Mammary epithelial cell (primary cell): ENCODE data around the gene TBC1D1.

Source experiments
- CTCF ChIP-seq, 2 donors: IDR thresholded peaks in 1 of 2; conservative IDR thresholded peaks in 1 of 2; 2 replicates each; pipeline ENCODE4 v1.5.1; 2011 to 2012; ENCODE audit warnings: inconsistent platforms in 2 of 2, low read length in 2 of 2, mild to moderate bottlenecking in 2 of 2, control low read depth in 1 of 2, low read depth in 1 of 2; ENCODE audit not compliant: insufficient read depth in 1 of 2; ENCODE audit errors: extremely low read depth in 1 of 2
- EZH2 ChIP-seq: IDR thresholded peaks from 2 replicates; pipeline ENCODE4 v1.6.1; 2012; ENCODE audit warnings: low read length, inconsistent platforms, borderline replicate concordance

GRCh38 chr4:38049545-38050170 lies 158.8 kb downstream of the TBC1D1 start:
- no peak for TF ChIP-seq CTCF (conservative IDR thresholded peaks at IDR 0.05 in 1 of 2, IDR thresholded peaks at IDR 0.05 in 1 of 2; ENCODE audit: extremely low read depth in 1 of 2, insufficient read depth in 1 of 2, low read depth in 1 of 2, low read length in 2 of 2)
- TF ChIP-seq EZH2, result no peak
